Femur (tissue), 1 donor: ENCODE data around the gene SPPL3.
"Not testable (repeated sequence)": the region's sequence is repeated elsewhere in the genome, so short reads cannot be mapped to it uniquely, and the experiment has no call there.

ENCODE experiments used
- DNase-seq: peaks from one replicate; pipeline ENCODE4 v3.0.0-alpha.2; 2017

The SPPL3 gene

GRCh38 chr12:120814903-120815429, 89.2 kb downstream of the SPPL3 start:
- DNase-seq, result no peak

- no peak for DNase-seq
Measured at GRCh38 chr12:120814203-120814902, 89.8 kb downstream of the SPPL3 start.

- DNase-seq, result no peak
Measured at GRCh38 chr12:120813588-120814153, 90.5 kb downstream of the SPPL3 start.

- no peak for DNase-seq
Measured at GRCh38 chr12:120810021-120810420, 94.1 kb downstream of the SPPL3 start.

- no peak for DNase-seq
Measured at GRCh38 chr12:120804428-120804827, 99.7 kb downstream of the SPPL3 start.

GRCh38 chr12:120801146-120801545, 103.0 kb downstream of the SPPL3 start:
- no peak for DNase-seq

- DNase-seq, result no peak
Measured at GRCh38 chr12:120800665-120801064, 103.5 kb downstream of the SPPL3 start.

GRCh38 chr12:120799243-120800045, 104.7 kb downstream of the SPPL3 start:
- DNase-seq, result no peak

GRCh38 chr12:120798696-120799095, 105.5 kb downstream of the SPPL3 start:
- no peak for DNase-seq

- no peak for DNase-seq
Measured at GRCh38 chr12:120797677-120798642, 106.2 kb downstream of the SPPL3 start.

GRCh38 chr12:120795441-120796178, 108.5 kb downstream of the SPPL3 start:
- no peak for DNase-seq

- DNase-seq, result no peak
Measured at GRCh38 chr12:120793357-120793756, 110.8 kb downstream of the SPPL3 start.

GRCh38 chr12:120792456-120792855, 111.7 kb downstream of the SPPL3 start:
- not testable (repeated sequence) for DNase-seq

- no peak for DNase-seq
Measured at GRCh38 chr12:120791669-120792176, 112.4 kb downstream of the SPPL3 start.

GRCh38 chr12:120790114-120790513, 114.0 kb downstream of the SPPL3 start:
- no peak for DNase-seq

- DNase-seq, result no peak
Measured at GRCh38 chr12:120787889-120788288, 116.3 kb downstream of the SPPL3 start.

- no peak for DNase-seq
Measured at GRCh38 chr12:120784804-120785203, 119.4 kb downstream of the SPPL3 start.

- no peak for DNase-seq
Measured at GRCh38 chr12:120783197-120783596, 121.0 kb downstream of the SPPL3 start.

GRCh38 chr12:120775862-120776552, 128.2 kb downstream of the SPPL3 start:
- DNase-seq, result no peak

- DNase-seq, result no peak
Measured at GRCh38 chr12:120774169-120774916, 129.8 kb downstream of the SPPL3 start.
